Smooth muscle cell (in vitro differentiated cells): ENCODE data around the gene CD74. TPM values are rescaled to one million over a fixed set of nuclear protein-coding genes. Genes with fewer than 3 reads are reported as not detected.

Experiments used
- DNase-seq: peaks from one replicate; lab custom pipeline; 2025; ENCODE audit not compliant: unreplicated experiment; lab: John Stamatoyannopoulos, UW
- H2AFZ ChIP-seq: fragments of 200-600 bp; sonication (generic); 2 replicates; pipeline ENCODE4 v1.6.0; 2016; ENCODE audit warnings: antibody characterized with exemption, low read depth, mild to moderate bottlenecking
- H3F3A ChIP-seq: fragments of 200-600 bp; sonication (generic); 2 replicates; pipeline ENCODE4 v1.6.0; 2017; ENCODE audit warnings: antibody characterized with exemption, low read depth
- H3K27ac ChIP-seq: fragments of 200-600 bp; sonication (generic); 2 replicates; pipeline ENCODE4 v1.5.1; 2016; ENCODE audit warnings: low read depth, mild to moderate bottlenecking
- H3K27me3 ChIP-seq: fragments of 200-600 bp; sonication (generic); 2 replicates; pipeline ENCODE4 v1.6.1; 2016; ENCODE audit warnings: low read depth, mild to moderate bottlenecking
- H3K36me3 ChIP-seq: fragments of 200-600 bp; sonication (generic); 2 replicates; pipeline ENCODE4 v1.5.1; 2016; ENCODE audit warnings: low read depth
- H3K4me1 ChIP-seq: fragments of 200-600 bp; sonication (generic); 2 replicates; pipeline ENCODE4 v1.5.1; 2016; ENCODE audit warnings: low read depth
- H3K4me2 ChIP-seq: fragments of 200-600 bp; sonication (generic); 2 replicates; pipeline ENCODE4 v1.6.0; 2016; ENCODE audit warnings: mild to moderate bottlenecking
- H3K4me3 ChIP-seq: fragments of 200-600 bp; sonication (generic); 2 replicates; pipeline ENCODE4 v1.5.1; 2016; ENCODE audit warnings: mild to moderate bottlenecking
- H3K79me2 ChIP-seq: fragments of 200-600 bp; sonication (generic); 2 replicates; pipeline ENCODE4 v1.6.0; 2016; ENCODE audit warnings: low read depth, mild to moderate bottlenecking
- H3K9ac ChIP-seq: fragments of 200-600 bp; sonication (generic); 2 replicates; pipeline ENCODE4 v1.6.0; 2016; ENCODE audit warnings: low read depth
- H3K9me3 ChIP-seq: fragments of 200-600 bp; sonication (generic); replicated peaks from 2 replicates; pipeline ENCODE4 v1.5.1; 2016; ENCODE audit warnings: low read depth
- H4K20me1 ChIP-seq: fragments of 200-600 bp; sonication (generic); 2 replicates; pipeline ENCODE4 v1.6.0; 2016; ENCODE audit warnings: low read depth
- WGBS: methylation state at CpG from one replicate; pipeline ENCODE4 v1.1.7; 2016; ENCODE audit warnings: low lambda C conversion rate; 5-methylcytosine and 5-hydroxymethylcytosine counted together
- polyA plus RNA-seq: library from polyadenylated mRNA; unstranded; fragments of >200 nt; fragmentation: Nextera tagmentation; extraction: Ambion mirVana; gene quantifications from 2 replicates; pipeline ENCODE4 v1.2.1, GENCODE V29; 2016
- total RNA-seq: library from RNA; depleted of rRNA; stranded (reverse); fragments of >200 nt; gene quantifications from 2 replicates; pipeline ENCODE4 v1.2.3, GENCODE V29; 2014
- TF ChIP-seq, protein P1 (sequence below): fragments of 200-600 bp; sonication (generic); IDR thresholded peaks from 2 replicates; pipeline ENCODE4 v1.5.1; 2017; ENCODE audit warnings: borderline replicate concordance, mild to moderate bottlenecking, antibody characterized with exemption; ENCODE audit not compliant: insufficient read depth, poor library complexity, severe bottlenecking

CD74 gene
- total RNA-seq = 0.90 and 2.7 TPM in 2 replicates
- polyA plus RNA-seq = 3.9 and 9.3 TPM in 2 replicates

DNA sequence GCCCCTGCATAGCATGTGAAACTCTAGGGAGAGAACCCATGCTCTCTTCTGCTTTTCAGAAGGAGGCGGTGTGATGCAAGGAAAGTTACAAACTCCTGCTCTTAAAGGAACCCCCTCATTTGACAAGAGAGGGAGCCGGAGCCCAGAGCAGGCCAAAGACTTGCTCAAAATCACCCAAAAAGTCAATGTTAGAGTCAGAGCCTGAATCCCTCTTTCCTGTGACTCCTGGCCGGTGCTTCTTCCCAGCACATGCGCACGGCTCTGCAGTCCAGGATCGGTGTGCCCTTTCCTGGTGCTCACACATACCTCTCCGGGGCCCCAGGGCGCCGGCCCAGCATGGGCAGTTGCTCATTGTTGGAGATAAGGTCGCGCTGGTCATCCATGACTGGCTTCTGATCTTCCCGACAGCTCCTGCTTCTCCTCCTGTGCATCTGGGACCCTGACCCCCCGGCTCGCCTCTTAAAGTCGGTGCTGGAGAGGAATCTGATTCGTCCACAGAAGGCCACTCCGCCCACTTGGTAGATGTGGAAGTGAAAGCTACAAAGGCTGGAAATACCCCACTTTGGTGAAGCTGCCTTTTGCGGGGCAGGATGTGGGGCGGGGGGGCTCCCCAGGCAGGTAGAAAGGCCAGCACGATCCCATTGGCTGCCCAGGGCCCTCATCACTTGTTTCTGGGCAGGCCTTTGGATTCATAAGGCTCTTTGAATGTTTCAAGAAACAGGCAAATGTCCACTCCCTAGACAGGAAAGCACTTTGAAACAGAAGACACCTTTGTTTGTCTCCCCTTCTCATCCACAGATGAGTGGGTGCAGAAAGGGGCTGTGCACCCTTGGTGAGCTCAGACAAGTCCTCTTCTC, at the start of gene CD74:
Gene CD74, minus strand, starts transcription at position 592 of the 857 bp plus-strand sequence. Its CDS starts 161 bp downstream, at position 431.
- Histone ChIP-seq H3K4me2 (peak within 1 kb of the TSS; percentile 77), H3K36me3 (no peaks in the 10 kb centered on the region), H3K9ac (no peak within 1 kb of the TSS), H3K4me3 (peak within 1 kb of the TSS; percentile 39), H3K4me1 (peaks cover 9% of the 10 kb centered on the region), H3K79me2 (no peaks in the 10 kb centered on the region), H3F3A (no peaks in the 10 kb centered on the region), H3K27me3 (no peaks in the 10 kb centered on the region), H3K27ac (no peak within 1 kb of the TSS), H3K9me3 (no peaks in the 10 kb centered on the region), H2AFZ (peak within 1 kb of the TSS; percentile 56), H4K20me1 (no peaks in the 10 kb centered on the region)
- DNase-seq = no peak
- TF ChIP-seq, protein P1, sequence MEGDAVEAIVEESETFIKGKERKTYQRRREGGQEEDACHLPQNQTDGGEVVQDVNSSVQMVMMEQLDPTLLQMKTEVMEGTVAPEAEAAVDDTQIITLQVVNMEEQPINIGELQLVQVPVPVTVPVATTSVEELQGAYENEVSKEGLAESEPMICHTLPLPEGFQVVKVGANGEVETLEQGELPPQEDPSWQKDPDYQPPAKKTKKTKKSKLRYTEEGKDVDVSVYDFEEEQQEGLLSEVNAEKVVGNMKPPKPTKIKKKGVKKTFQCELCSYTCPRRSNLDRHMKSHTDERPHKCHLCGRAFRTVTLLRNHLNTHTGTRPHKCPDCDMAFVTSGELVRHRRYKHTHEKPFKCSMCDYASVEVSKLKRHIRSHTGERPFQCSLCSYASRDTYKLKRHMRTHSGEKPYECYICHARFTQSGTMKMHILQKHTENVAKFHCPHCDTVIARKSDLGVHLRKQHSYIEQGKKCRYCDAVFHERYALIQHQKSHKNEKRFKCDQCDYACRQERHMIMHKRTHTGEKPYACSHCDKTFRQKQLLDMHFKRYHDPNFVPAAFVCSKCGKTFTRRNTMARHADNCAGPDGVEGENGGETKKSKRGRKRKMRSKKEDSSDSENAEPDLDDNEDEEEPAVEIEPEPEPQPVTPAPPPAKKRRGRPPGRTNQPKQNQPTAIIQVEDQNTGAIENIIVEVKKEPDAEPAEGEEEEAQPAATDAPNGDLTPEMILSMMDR = no peak
- 56% methylated on average over 20 of the region's 20 CpGs for WGBS

DNA sequence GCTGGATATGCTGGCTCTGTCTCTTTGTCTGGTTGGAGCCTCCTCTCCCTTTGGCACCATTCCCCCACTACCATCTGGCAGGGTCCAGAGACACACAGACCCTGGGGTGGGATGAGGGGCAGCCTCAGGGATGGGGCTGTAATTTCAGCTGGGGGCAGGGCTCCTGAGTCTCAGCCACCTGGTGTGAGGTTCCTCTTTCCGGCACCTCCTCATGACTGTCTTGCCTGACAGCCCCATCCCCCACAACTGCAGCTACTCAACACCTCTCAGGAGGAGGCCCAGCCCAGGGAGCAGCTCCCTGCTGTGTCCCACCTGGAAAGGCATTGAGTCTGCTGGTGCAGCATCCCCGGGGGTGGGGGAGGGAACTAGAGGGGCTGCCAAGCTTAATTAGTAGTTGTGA, 48.5 kb upstream of the CD74 start:
- H4K20me1 ChIP-seq = no peaks in the 10 kb centered on the region
- H3K4me2 ChIP-seq = no peak overlapping the region
- H3K27ac ChIP-seq = no peak overlapping the region
- no peaks in the 10 kb centered on the region for H3K9me3 ChIP-seq
- no peaks in the 10 kb centered on the region for H3K36me3 ChIP-seq
- no peak overlapping the region for H2AFZ ChIP-seq
- no peak for DNase-seq
- no peak overlapping the region for H3K9ac ChIP-seq
- no peaks in the 10 kb centered on the region for H3K27me3 ChIP-seq
- H3K4me3 ChIP-seq = no peak overlapping the region
- H3K4me1 ChIP-seq = no peaks in the 10 kb centered on the region
- no peaks in the 10 kb centered on the region for H3K79me2 ChIP-seq
- WGBS = 39% methylated on average over 2 of the region's 2 CpGs
- no peaks in the 10 kb centered on the region for H3F3A ChIP-seq
- TF ChIP-seq, protein P1 = no peak

DNA sequence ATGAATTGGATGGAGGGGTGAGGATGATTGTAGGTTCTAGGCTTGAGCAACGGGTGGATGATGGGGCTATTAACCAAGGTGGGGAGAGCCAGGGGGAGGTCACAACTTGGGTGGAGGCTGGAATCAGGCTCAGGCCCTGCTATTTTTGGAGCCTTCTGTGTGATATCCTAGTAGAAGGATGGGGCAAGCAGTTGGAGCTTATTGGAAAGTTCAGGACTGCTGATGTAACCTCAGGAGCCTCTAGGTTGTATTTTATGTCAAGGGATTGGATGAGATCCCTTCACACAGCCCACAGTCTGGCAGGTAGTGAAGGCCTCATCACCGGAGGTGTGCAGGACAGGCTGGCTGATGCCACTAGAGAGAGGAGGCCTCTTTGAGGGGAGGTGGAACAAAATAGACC, 48.1 kb upstream of the CD74 start:
- 34% methylated on average over 2 of the region's 2 CpGs for WGBS
- H3K9me3 ChIP-seq = no peaks in the 10 kb centered on the region
- DNase-seq = no peak
- TF ChIP-seq, protein P1 = no peak
- no peaks in the 10 kb centered on the region for H3K79me2 ChIP-seq
- no peaks in the 10 kb centered on the region for H3F3A ChIP-seq
- no peak overlapping the region for H3K27ac ChIP-seq
- H4K20me1 ChIP-seq = no peaks in the 10 kb centered on the region
- H3K4me1 ChIP-seq = no peaks in the 10 kb centered on the region
- no peaks in the 10 kb centered on the region for H3K27me3 ChIP-seq
- H3K36me3 ChIP-seq = no peaks in the 10 kb centered on the region
- H3K9ac ChIP-seq = no peak overlapping the region
- no peak overlapping the region for H3K4me3 ChIP-seq
- H2AFZ ChIP-seq = no peak overlapping the region
- H3K4me2 ChIP-seq = no peak overlapping the region
